Mesendoderm (in vitro differentiated cells): ENCODE measurements around the gene EML3.
A peak's percentile ranks its signal among the peaks of the same experiment; 100 is the strongest.

Experiments
- DNase-seq: peaks from one replicate; pipeline ENCODE4 v3.0.0; 2013
- H2AK5ac ChIP-seq: 2 replicates; pipeline ENCODE4 v1.6.1; 2013; ENCODE audit warnings: low read length, inconsistent platforms
- H2BK120ac ChIP-seq: 2 replicates; pipeline ENCODE4 v1.6.1; 2013; ENCODE audit warnings: low read depth, mild to moderate bottlenecking, low read length, moderate library complexity, mixed read lengths
- H2BK15ac ChIP-seq: replicated peaks from 2 replicates; pipeline ENCODE4 v1.6.1; 2013; ENCODE audit warnings: low read depth, mild to moderate bottlenecking, moderate library complexity
- H2BK5ac ChIP-seq: 2 replicates; pipeline ENCODE4 v1.6.1; 2013; ENCODE audit warnings: low read length, inconsistent platforms
- H3K18ac ChIP-seq: 2 replicates; pipeline ENCODE4 v1.6.1; 2013; ENCODE audit warnings: mild to moderate bottlenecking, low read length, mixed read lengths
- H3K23ac ChIP-seq: one replicate; pipeline ENCODE4 v1.6.1; 2013; ENCODE audit warnings: low read length
- H3K27ac ChIP-seq: 2 replicates; pipeline ENCODE4 v1.5.1; 2013; ENCODE audit warnings: low read depth, mild to moderate bottlenecking, inconsistent platforms, low read length, moderate library complexity
- H3K27me3 ChIP-seq: 2 replicates; pipeline ENCODE4 v1.6.1; 2013; ENCODE audit warnings: low read length, control low read depth, mild to moderate bottlenecking, inconsistent platforms; ENCODE audit not compliant: insufficient read depth, poor library complexity
- H3K36me3 ChIP-seq: 2 replicates; pipeline ENCODE4 v1.6.1; 2013; ENCODE audit warnings: low read length, inconsistent platforms; ENCODE audit not compliant: control insufficient read depth, insufficient read depth
- H3K4ac ChIP-seq: one replicate; pipeline ENCODE4 v1.6.1; 2013; ENCODE audit warnings: low read depth, mild to moderate bottlenecking, low read length, moderate library complexity
- H3K4me1 ChIP-seq: 2 replicates; pipeline ENCODE4 v1.6.1; 2013; ENCODE audit warnings: low read depth, low read length, inconsistent platforms; ENCODE audit not compliant: control insufficient read depth
- H3K4me2 ChIP-seq: 2 replicates; pipeline ENCODE4 v1.6.1; 2013; ENCODE audit warnings: low read length
- H3K4me3 ChIP-seq: 2 replicates; pipeline ENCODE4 v1.5.1; 2013; ENCODE audit warnings: mild to moderate bottlenecking, low read length
- H3K56ac ChIP-seq: one replicate; pipeline ENCODE4 v1.6.1; 2013; ENCODE audit warnings: low read length
- H3K79me1 ChIP-seq: 2 replicates; pipeline ENCODE4 v1.6.1; 2013; ENCODE audit warnings: low read length, inconsistent platforms
- H3K79me2 ChIP-seq: 2 replicates; pipeline ENCODE4 v1.6.1; 2013; ENCODE audit warnings: mild to moderate bottlenecking, low read length; ENCODE audit not compliant: control insufficient read depth, insufficient read depth
- H3K9ac ChIP-seq: 2 replicates; pipeline ENCODE4 v1.6.1; 2013; ENCODE audit warnings: low read length, inconsistent platforms
- H4K5ac ChIP-seq: one replicate; pipeline ENCODE4 v1.6.1; 2013; ENCODE audit warnings: low read length
- H4K8ac ChIP-seq: one replicate; pipeline ENCODE4 v1.6.1; 2013; ENCODE audit warnings: low read depth, mild to moderate bottlenecking, control low read depth, low read length, moderate library complexity
- WGBS: extraction: QIAGEN DNeasy Blood & Tissue Kit; methylation state at CpG from one replicate; pipeline ENCODE4 v1.1.7; 2013; ENCODE audit warnings: low lambda C conversion rate, missing lambda C conversion rate; ENCODE audit not compliant: insufficient coverage; ENCODE audit errors: extremely low coverage; 5-methylcytosine and 5-hydroxymethylcytosine counted together

Gene EML3

GRCh38 chr11:62603776-62604299 is 8.7 kb downstream of the EML3 start:
- no CpG with 5 or more reads among the region's 8 CpGs for WGBS
- Histone ChIP-seq H3K4ac (no peak overlapping the region), H3K36me3 (no peaks in the 10 kb centered on the region), H4K5ac (no peak overlapping the region), H2BK5ac (no peak overlapping the region), H2BK15ac (no peak overlapping the region), H3K79me1 (peaks cover 3% of the 10 kb centered on the region), H2BK120ac (no peak overlapping the region), H3K27me3 (no peaks in the 10 kb centered on the region), H4K8ac (no peak overlapping the region), H3K4me3 (no peak overlapping the region), H3K9ac (no peak overlapping the region), H3K79me2 (peaks cover 17% of the 10 kb centered on the region), H3K27ac (no peak overlapping the region), H3K4me2 (no peak overlapping the region), H2AK5ac (no peak overlapping the region), H3K4me1 (peaks cover 2% of the 10 kb centered on the region), H3K56ac (peak overlapping the region; percentile 17), H3K18ac (no peak overlapping the region), H3K23ac (no peak overlapping the region)
- no peak for DNase-seq

DNA sequence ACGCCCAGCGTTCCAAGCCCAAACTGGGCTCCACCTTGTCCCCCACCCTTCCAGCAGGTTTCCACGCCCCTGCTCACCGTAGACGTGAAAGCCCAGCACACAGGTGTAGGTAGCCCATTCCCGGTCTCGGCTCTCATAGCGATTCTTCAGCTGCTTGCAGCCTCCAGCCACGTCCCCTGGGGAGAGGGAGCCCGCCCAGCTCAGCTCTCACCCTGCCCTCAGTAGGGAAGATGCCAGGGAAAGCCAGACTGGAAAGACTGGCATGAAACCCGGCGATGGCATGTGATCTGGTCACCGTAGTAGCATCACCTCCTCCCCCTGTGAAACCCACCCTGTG is 9.5 kb downstream of the EML3 start:
- no CpG with 5 or more reads among the region's 13 CpGs for WGBS
- no peak overlapping the region for H3K27ac ChIP-seq
- no peak overlapping the region for H4K5ac ChIP-seq
- DNase-seq: no peak
- H2BK5ac ChIP-seq: no peak overlapping the region
- H2BK15ac ChIP-seq: no peak overlapping the region
- H3K27me3 ChIP-seq: no peaks in the 10 kb centered on the region
- H3K23ac ChIP-seq: no peak overlapping the region
- H3K79me1 ChIP-seq: peaks cover 11% of the 10 kb centered on the region
- no peak overlapping the region for H2BK120ac ChIP-seq
- H3K79me2 ChIP-seq: peaks cover 23% of the 10 kb centered on the region
- H3K4ac ChIP-seq: no peak overlapping the region
- peaks cover 4% of the 10 kb centered on the region for H3K36me3 ChIP-seq
- no peak overlapping the region for H2AK5ac ChIP-seq
- no peak overlapping the region for H4K8ac ChIP-seq
- no peak overlapping the region for H3K4me3 ChIP-seq
- peak overlapping the region; percentile 77 for H3K9ac ChIP-seq
- peak overlapping the region; percentile 75 for H3K4me2 ChIP-seq
- no peak overlapping the region for H3K18ac ChIP-seq
- H3K56ac ChIP-seq: peak overlapping the region; percentile 91
- H3K4me1 ChIP-seq: peaks cover 4% of the 10 kb centered on the region

- H3K79me2 ChIP-seq: peaks cover 25% of the 10 kb centered on the region
- peak overlapping the region; percentile 92 for H3K27ac ChIP-seq
- no peak overlapping the region for H2BK15ac ChIP-seq
- peaks cover 9% of the 10 kb centered on the region for H3K36me3 ChIP-seq
- peak overlapping the region; percentile 46 for H3K4ac ChIP-seq
- H3K27me3 ChIP-seq: no peaks in the 10 kb centered on the region
- no peak overlapping the region for H2BK120ac ChIP-seq
- H3K9ac ChIP-seq: peak overlapping the region; percentile 77
- DNase-seq: peak; percentile 85
- H4K5ac ChIP-seq: no peak overlapping the region
- no CpG with 5 or more reads among the region's 96 CpGs for WGBS
- no peak overlapping the region for H2AK5ac ChIP-seq
- H3K18ac ChIP-seq: peak overlapping the region; percentile 94
- peak overlapping the region; percentile 75 for H3K4me2 ChIP-seq
- H3K23ac ChIP-seq: no peak overlapping the region
- no peak overlapping the region for H4K8ac ChIP-seq
- H2BK5ac ChIP-seq: peak overlapping the region; percentile 7
- peaks cover 17% of the 10 kb centered on the region for H3K79me1 ChIP-seq
- H3K4me1 ChIP-seq: peaks cover 4% of the 10 kb centered on the region
- peak overlapping the region; percentile 91 for H3K56ac ChIP-seq
- H3K4me3 ChIP-seq: peak overlapping the region; percentile 8
These were observed 10.2 kb downstream of the EML3 start for GRCh38 chr11:62602141-62603071.

- peak within 1 kb of the TSS; percentile 77 for H3K9ac ChIP-seq
- peak; percentile 99 for DNase-seq
- no peak within 1 kb of the TSS for H2AK5ac ChIP-seq
- peak within 1 kb of the TSS; percentile 98 for H3K23ac ChIP-seq
- H3K27me3 ChIP-seq: no peaks in the 10 kb centered on the region
- peak within 1 kb of the TSS; percentile 17 for H4K8ac ChIP-seq
- H4K5ac ChIP-seq: no peak within 1 kb of the TSS
- no peak within 1 kb of the TSS for H2BK15ac ChIP-seq
- peak within 1 kb of the TSS; percentile 95 for H3K4ac ChIP-seq
- H2BK120ac ChIP-seq: peak within 1 kb of the TSS; percentile 83
- H2BK5ac ChIP-seq: peak within 1 kb of the TSS; percentile 78
- peaks cover 14% of the 10 kb centered on the region for H3K36me3 ChIP-seq
- peak within 1 kb of the TSS; percentile 97 for H3K56ac ChIP-seq
- peaks cover 21% of the 10 kb centered on the region for H3K79me1 ChIP-seq
- no CpG with 5 or more reads among the region's 83 CpGs for WGBS
- H3K4me1 ChIP-seq: peaks cover 4% of the 10 kb centered on the region
- H3K27ac ChIP-seq: peak within 1 kb of the TSS; percentile 97
- peaks cover 25% of the 10 kb centered on the region for H3K79me2 ChIP-seq
- peak within 1 kb of the TSS; percentile 89 for H3K4me3 ChIP-seq
- peak within 1 kb of the TSS; percentile 98 for H3K18ac ChIP-seq
- H3K4me2 ChIP-seq: peak within 1 kb of the TSS; percentile 75
These were observed 11.0 kb downstream of the EML3 start, which contains the start of gene MTA2 for GRCh38 chr11:62601372-62602140. TSS of gene MTA2 (minus strand) at chr11:62601865. CDS start at chr11:62601450, 415 bp downstream.

GRCh38 chr11:62601122-62601371 is 11.5 kb downstream of the EML3 start:
- WGBS: no CpG with 5 or more reads among the region's 30 CpGs
- DNase-seq: no peak
- peaks cover 25% of the 10 kb centered on the region for H3K79me2 ChIP-seq

More at GRCh38 chr11:62601122-62601371, 11.5 kb downstream of the EML3 start:
- peak overlapping the region; percentile 97 for H3K56ac ChIP-seq
- peak overlapping the region; percentile 83 for H2BK120ac ChIP-seq
- no peak overlapping the region for H2BK15ac ChIP-seq
- peak overlapping the region; percentile 66 for H3K9ac ChIP-seq
- peak overlapping the region; percentile 97 for H3K27ac ChIP-seq
- H3K23ac ChIP-seq: peak overlapping the region; percentile 98
- peaks cover 4% of the 10 kb centered on the region for H3K4me1 ChIP-seq
- H3K36me3 ChIP-seq: peaks cover 18% of the 10 kb centered on the region
- peak overlapping the region; percentile 95 for H3K4ac ChIP-seq
- H4K5ac ChIP-seq: no peak overlapping the region
- no peaks in the 10 kb centered on the region for H3K27me3 ChIP-seq
- H4K8ac ChIP-seq: peak overlapping the region; percentile 17
- H3K79me1 ChIP-seq: peaks cover 21% of the 10 kb centered on the region
- H3K18ac ChIP-seq: peak overlapping the region; percentile 98
- H3K4me2 ChIP-seq: peak overlapping the region; percentile 26
- no peak overlapping the region for H2AK5ac ChIP-seq
- peak overlapping the region; percentile 78 for H2BK5ac ChIP-seq
- H3K4me3 ChIP-seq: peak overlapping the region; percentile 89
